Measurements from ENCODE around the gene SMKR1.
A peak's percentile ranks its signal among the peaks of the same experiment; 100 is the strongest.
"Not testable (repeated sequence)": the region's sequence is repeated elsewhere in the genome, so short reads cannot be mapped to it uniquely, and the experiment has no call there.

Gene SMKR1

GRCh38 chr7:129522088-129522970, 20.0 kb downstream of the SMKR1 start:
- DNase-seq (ENCODE audit: low spot score) = no peak

DNA sequence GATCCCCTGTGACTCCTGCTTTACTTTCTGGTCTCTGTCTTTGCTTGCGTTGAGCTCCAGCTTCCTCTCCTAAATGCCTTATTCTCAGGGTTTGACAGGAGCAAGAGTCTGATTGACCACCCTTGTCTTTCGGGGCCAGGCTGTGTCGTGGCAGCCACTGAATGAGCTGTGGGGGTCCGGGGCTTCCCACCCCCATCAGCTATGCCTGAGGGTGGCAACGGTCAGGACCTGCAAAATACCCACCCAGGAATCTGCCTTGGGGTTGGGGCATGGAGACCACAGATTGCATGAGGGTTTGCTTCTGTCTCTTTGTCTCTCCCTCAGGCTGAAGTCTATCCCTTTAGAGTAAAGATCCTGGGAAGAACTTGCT, 20.6 kb downstream of the SMKR1 start:
- TF ChIP-seq CTCF (IDR thresholded peaks at IDR 0.05; ENCODE audit: poor library complexity, severe bottlenecking) = no peak
- DNase-seq (ENCODE audit: low spot score) (no peak), ATAC-seq (ENCODE audit: low read depth) (no peak)
- Histone ChIP-seq H3K4me3 (ENCODE audit: severe bottlenecking) (no peak overlapping the region), H3K27ac (ENCODE audit: poor library complexity, severe bottlenecking) (no peak overlapping the region), H3K4me1 (ENCODE audit: insufficient read depth, poor library complexity, severe bottlenecking) (no peaks in the 10 kb centered on the region), H3K36me3 (ENCODE audit: low read depth) (no peaks in the 10 kb centered on the region), H3K9me3 (ENCODE audit: severe bottlenecking) (no peaks in the 10 kb centered on the region), H3K27me3 (ENCODE audit: insufficient read depth, poor library complexity, severe bottlenecking) (no peaks in the 10 kb centered on the region)

More at GRCh38 chr7:129522088-129522970, 20.0 kb downstream of the SMKR1 start:
- Histone ChIP-seq H3K27ac (ENCODE audit: poor library complexity, severe bottlenecking) (no peak overlapping the region), H3K36me3 (ENCODE audit: low read depth) (no peaks in the 10 kb centered on the region), H3K9me3 (ENCODE audit: severe bottlenecking) (no peaks in the 10 kb centered on the region), H3K4me3 (ENCODE audit: severe bottlenecking) (no peak overlapping the region), H3K4me1 (ENCODE audit: insufficient read depth, poor library complexity, severe bottlenecking) (no peaks in the 10 kb centered on the region), H3K27me3 (ENCODE audit: insufficient read depth, poor library complexity, severe bottlenecking) (no peaks in the 10 kb centered on the region)
- peak; percentile 51; the same call in 2 of the 3 replicates for ATAC-seq (ENCODE audit: low read depth)
- TF ChIP-seq CTCF (IDR thresholded peaks at IDR 0.05; ENCODE audit: poor library complexity, severe bottlenecking) = no peak

DNA sequence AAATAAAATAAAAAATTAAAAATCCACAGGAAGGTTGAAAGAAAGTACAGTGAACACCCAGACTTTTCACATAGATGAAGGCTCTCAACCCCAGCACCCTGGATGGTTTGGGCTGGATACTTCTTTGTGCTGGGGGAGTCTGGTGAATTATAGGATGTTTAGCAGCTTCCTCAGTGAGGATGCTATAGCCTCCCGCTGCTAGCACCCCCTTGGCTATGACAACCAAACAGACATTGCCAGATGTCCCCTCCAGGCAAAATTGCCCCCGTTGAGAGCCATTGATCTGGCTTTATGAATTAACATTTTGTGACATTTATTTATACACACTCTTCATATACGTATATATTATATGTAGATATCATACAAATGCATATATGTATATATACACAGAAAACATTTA, 21.6 kb downstream of the SMKR1 start:
- DNase-seq (ENCODE audit: low spot score) = no peak

GRCh38 chr7:129524405-129524804, 22.1 kb downstream of the SMKR1 start:
- H3K4me3 ChIP-seq (ENCODE audit: severe bottlenecking); H3K36me3 ChIP-seq (ENCODE audit: low read depth); H3K27me3 ChIP-seq (ENCODE audit: insufficient read depth, poor library complexity, severe bottlenecking); H3K9me3 ChIP-seq (ENCODE audit: severe bottlenecking); H3K27ac ChIP-seq (ENCODE audit: poor library complexity, severe bottlenecking); ATAC-seq (ENCODE audit: low read depth); H3K4me1 ChIP-seq (ENCODE audit: insufficient read depth, poor library complexity, severe bottlenecking); DNase-seq (ENCODE audit: low spot score): not testable (repeated sequence)

More for the DNA sequence above, 21.6 kb downstream of the SMKR1 start:
- ATAC-seq (ENCODE audit: low read depth) = no peak
- Histone ChIP-seq H3K27me3 (ENCODE audit: insufficient read depth, poor library complexity, severe bottlenecking) (no peaks in the 10 kb centered on the region), H3K4me3 (ENCODE audit: severe bottlenecking) (no peak overlapping the region), H3K27ac (ENCODE audit: poor library complexity, severe bottlenecking) (no peak overlapping the region), H3K9me3 (ENCODE audit: severe bottlenecking) (no peaks in the 10 kb centered on the region), H3K36me3 (ENCODE audit: low read depth) (no peaks in the 10 kb centered on the region), H3K4me1 (ENCODE audit: insufficient read depth, poor library complexity, severe bottlenecking) (no peaks in the 10 kb centered on the region)
- TF ChIP-seq CTCF (IDR thresholded peaks at IDR 0.05; ENCODE audit: poor library complexity, severe bottlenecking) = no peak

GRCh38 chr7:129525225-129525862, 23.0 kb downstream of the SMKR1 start:
- no peaks in the 10 kb centered on the region for H3K9me3 ChIP-seq (ENCODE audit: severe bottlenecking)
- no peak for TF ChIP-seq CTCF (IDR thresholded peaks at IDR 0.05; ENCODE audit: poor library complexity, severe bottlenecking)
- no peaks in the 10 kb centered on the region for H3K36me3 ChIP-seq (ENCODE audit: low read depth)
- H3K4me1 ChIP-seq (ENCODE audit: insufficient read depth, poor library complexity, severe bottlenecking) = no peaks in the 10 kb centered on the region
- no peak overlapping the region for H3K27ac ChIP-seq (ENCODE audit: poor library complexity, severe bottlenecking)
- no peaks in the 10 kb centered on the region for H3K27me3 ChIP-seq (ENCODE audit: insufficient read depth, poor library complexity, severe bottlenecking)
- DNase-seq (ENCODE audit: low spot score) (no peak), ATAC-seq (ENCODE audit: low read depth) (no peak)
- no peak overlapping the region for H3K4me3 ChIP-seq (ENCODE audit: severe bottlenecking)
